LNCAP (cell line): ENCODE data around the gene GAL.

Experiments used
- CTCF ChIP-seq: fragments of 450-650 bp; IDR thresholded peaks from 2 replicates; pipeline ENCODE4 v1.5.1; 2017; ENCODE audit warnings: mild to moderate bottlenecking

Gene GAL

GRCh38 chr11:68689737-68690625 is 5.6 kb downstream of the GAL start:
- TF ChIP-seq CTCF, result no peak

GRCh38 chr11:68690671-68691401 is 6.5 kb downstream of the GAL start:
- TF ChIP-seq CTCF, result no peak; the same call in 1 of the 2 replicates

- TF ChIP-seq CTCF, result no peak
These were observed 7.0 kb downstream of the GAL start for GRCh38 chr11:68691402-68691784.

GRCh38 chr11:68692115-68692514 is 7.8 kb downstream of the GAL start:
- no peak for TF ChIP-seq CTCF

GRCh38 chr11:68692871-68693483 is 8.6 kb downstream of the GAL start:
- no peak for TF ChIP-seq CTCF

- no peak for TF ChIP-seq CTCF
These were observed 9.1 kb downstream of the GAL start for GRCh38 chr11:68693484-68693882.

- TF ChIP-seq CTCF, result no peak
These were observed 10.3 kb downstream of the GAL start for GRCh38 chr11:68694431-68695297.
